ENCODE results near the gene F7. TPM values are rescaled to one million over a fixed set of nuclear protein-coding genes. Genes with fewer than 3 reads are reported as not detected.

Gene F7
- polyA plus RNA-seq, 1 experiment = 0.05 TPM

GRCh38 chr13:113084943-113085540 is 20.5 kb upstream of the F7 start:
- no peak for DNase-seq (ENCODE audit: low read depth)
- H3K27me3 ChIP-seq (ENCODE audit: control insufficient read depth, insufficient read depth, low read length) = peaks cover 1% of the 10 kb centered on the region
- no peaks in the 10 kb centered on the region for H3K36me3 ChIP-seq (ENCODE audit: control insufficient read depth, insufficient read depth, low read length)
- TF ChIP-seq CTCF (IDR thresholded peaks at IDR 0.05; ENCODE audit: insufficient read depth, low read depth, low read length) = no peak
- no peak overlapping the region for H3K4me3 ChIP-seq (ENCODE audit: low read depth, low read length)
- CTCF ChIA-PET = interaction anchor here (0.6 to 1.4 kb wide), 3 partner anchors 11 to 97 kb away, joined by 3 read pairs; no protein-coding TSS in a partner anchor
- POLR2A ChIA-PET = no interaction called here

GRCh38 chr13:113086031-113086750 is 19.4 kb upstream of the F7 start:
- ChIA-PET CTCF (interaction anchor here (0.9 to 1.4 kb wide), 2 partner anchors 11 to 16 kb away, joined by 3 read pairs; no protein-coding TSS in a partner anchor), POLR2A (no interaction called here)
- H3K4me3 ChIP-seq (ENCODE audit: low read depth, low read length) = no peak overlapping the region
- H3K27me3 ChIP-seq (ENCODE audit: control insufficient read depth, insufficient read depth, low read length) = peaks cover 1% of the 10 kb centered on the region
- peak; percentile 24 for TF ChIP-seq CTCF (IDR thresholded peaks at IDR 0.05; ENCODE audit: insufficient read depth, low read depth, low read length)
- H3K36me3 ChIP-seq (ENCODE audit: control insufficient read depth, insufficient read depth, low read length) = no peaks in the 10 kb centered on the region
- DNase-seq (ENCODE audit: low read depth) = no peak

GRCh38 chr13:113086991-113087922 is 18.3 kb upstream of the F7 start:
- DNase-seq (ENCODE audit: low read depth) = no peak
- peaks cover 1% of the 10 kb centered on the region for H3K27me3 ChIP-seq (ENCODE audit: control insufficient read depth, insufficient read depth, low read length)
- no peak overlapping the region for H3K4me3 ChIP-seq (ENCODE audit: low read depth, low read length)
- CTCF ChIA-PET = interaction anchor here (0.6 to 0.9 kb wide), 2 partner anchors 10 to 446 kb away, joined by 3 read pairs; no protein-coding TSS in a partner anchor
- no peak for TF ChIP-seq CTCF (IDR thresholded peaks at IDR 0.05; ENCODE audit: insufficient read depth, low read depth, low read length)
- POLR2A ChIA-PET = no interaction called here
- H3K36me3 ChIP-seq (ENCODE audit: control insufficient read depth, insufficient read depth, low read length) = no peaks in the 10 kb centered on the region

- no peaks in the 10 kb centered on the region for H3K36me3 ChIP-seq (ENCODE audit: control insufficient read depth, insufficient read depth, low read length)
- no peak for TF ChIP-seq CTCF (IDR thresholded peaks at IDR 0.05; ENCODE audit: insufficient read depth, low read depth, low read length)
- POLR2A ChIA-PET = no interaction called here
- CTCF ChIA-PET = no interaction called here
- no peak for DNase-seq (ENCODE audit: low read depth)
- H3K4me3 ChIP-seq (ENCODE audit: low read depth, low read length) = no peak overlapping the region
- peaks cover 1% of the 10 kb centered on the region for H3K27me3 ChIP-seq (ENCODE audit: control insufficient read depth, insufficient read depth, low read length)
Measured at GRCh38 chr13:113087923-113088690, 17.5 kb upstream of the F7 start.
